ENCODE measurements around the gene GPR12. TPM values are rescaled to one million over a fixed set of nuclear protein-coding genes. Genes with fewer than 3 reads are reported as not detected.

GPR12 gene
- total RNA-seq, 1 donor from 2014 or later: 0.14 TPM

DNA sequence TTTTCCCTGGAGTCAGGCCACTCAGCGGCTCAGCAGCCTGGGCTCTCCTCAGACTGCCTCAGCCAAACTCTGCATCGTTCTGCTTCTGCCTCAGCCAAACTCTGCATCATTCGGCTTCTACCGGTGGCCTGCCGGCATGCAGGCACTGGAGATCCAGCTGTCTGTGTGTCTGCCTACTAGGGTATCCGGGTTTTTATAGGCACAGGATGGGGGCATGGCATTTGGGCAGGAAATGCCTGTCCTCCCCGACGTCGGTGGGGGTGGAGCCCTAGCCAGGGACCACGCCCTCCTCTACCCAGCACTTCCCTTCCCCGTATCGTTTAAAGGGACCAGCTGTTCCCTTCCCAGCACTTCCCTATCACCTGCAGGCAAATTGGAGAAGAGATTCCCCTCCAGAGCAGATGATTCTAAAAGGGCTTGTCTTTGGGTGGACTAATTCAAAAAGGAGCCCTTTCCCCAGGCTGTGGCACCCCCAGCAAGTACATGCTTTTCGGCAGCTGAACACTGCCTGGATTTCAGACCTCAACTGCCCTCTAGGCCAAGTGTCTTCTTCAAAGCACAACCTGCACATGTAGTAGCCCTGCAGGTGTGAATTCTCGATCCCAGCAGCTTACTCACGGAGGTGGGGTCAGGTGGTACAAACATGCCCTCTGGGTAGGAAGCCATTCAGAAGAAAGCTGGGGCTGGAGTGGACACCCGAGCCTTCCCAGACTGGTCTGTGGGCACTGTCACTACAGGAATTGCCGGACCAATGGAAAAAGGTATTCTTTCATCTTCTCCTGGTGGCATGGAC is 25.4 kb upstream of the GPR12 start:
- no peak for TF ChIP-seq CTCF (conservative IDR thresholded peaks at IDR 0.05)
- peaks cover 5% of the 10 kb centered on the region for H3K9me3 Mint-ChIP-seq
- H3K4me3 Mint-ChIP-seq: no peak overlapping the region
- H3K27ac Mint-ChIP-seq: no peak overlapping the region
- DNase-seq (ENCODE audit: extremely low spot score, unreplicated experiment): no peak
- no peaks in the 10 kb centered on the region for H3K36me3 Mint-ChIP-seq
- peaks cover 71% of the 10 kb centered on the region for H3K27me3 Mint-ChIP-seq
- H3K4me1 Mint-ChIP-seq (ENCODE audit: unreplicated experiment): no peaks in the 10 kb centered on the region

DNA sequence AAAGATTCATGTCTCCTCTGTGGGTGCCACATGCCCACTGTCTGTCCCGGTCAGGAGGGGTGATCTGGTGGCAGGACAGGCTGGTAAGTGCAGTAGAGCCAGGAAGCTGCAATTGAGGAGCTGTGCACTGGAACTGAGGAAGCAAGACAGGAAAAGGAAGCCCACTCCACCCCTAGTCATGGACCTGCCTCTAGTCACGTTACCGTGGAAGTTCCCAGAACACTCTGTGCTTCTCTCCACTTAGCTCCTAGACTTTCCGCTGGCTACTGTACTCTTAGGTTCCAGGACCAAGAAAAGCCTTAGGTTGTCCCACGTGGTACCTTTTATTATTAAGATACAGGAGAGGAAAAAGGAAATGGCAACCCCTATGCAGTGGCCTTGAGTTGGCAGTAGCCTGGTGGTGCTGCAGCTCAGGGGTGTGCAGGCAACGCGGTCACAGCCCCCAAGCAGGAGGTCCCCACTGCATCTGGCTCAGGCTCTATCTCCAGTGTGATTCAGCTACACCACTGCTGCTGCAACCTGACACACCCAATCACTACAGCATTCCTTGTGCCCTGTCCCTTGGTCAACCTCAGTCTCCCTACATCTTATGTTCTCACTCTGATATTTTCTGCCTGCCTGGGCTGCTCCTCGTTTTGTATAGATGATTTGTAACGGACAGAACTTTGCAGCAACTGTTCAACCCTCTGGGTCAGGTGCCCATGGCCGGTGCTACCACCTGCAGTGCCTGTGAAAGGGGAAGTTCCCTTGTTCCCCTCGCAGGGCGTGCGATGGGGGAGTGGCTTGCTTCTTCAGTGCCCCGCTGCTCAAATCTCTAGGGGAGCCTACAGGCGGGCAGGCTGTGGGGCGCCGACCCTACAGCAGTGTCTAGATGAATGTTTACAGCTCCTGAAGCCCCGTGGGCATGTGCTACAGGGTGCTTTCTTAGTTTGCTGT is 24.4 kb upstream of the GPR12 start:
- no peak for TF ChIP-seq CTCF (conservative IDR thresholded peaks at IDR 0.05)
- no peaks in the 10 kb centered on the region for H3K4me1 Mint-ChIP-seq (ENCODE audit: unreplicated experiment)
- DNase-seq (ENCODE audit: extremely low spot score, unreplicated experiment): no peak
- H3K9me3 Mint-ChIP-seq: peaks cover 5% of the 10 kb centered on the region
- no peak overlapping the region for H3K27ac Mint-ChIP-seq
- H3K27me3 Mint-ChIP-seq: peaks cover 74% of the 10 kb centered on the region
- no peaks in the 10 kb centered on the region for H3K36me3 Mint-ChIP-seq
- H3K4me3 Mint-ChIP-seq: no peak overlapping the region

DNA sequence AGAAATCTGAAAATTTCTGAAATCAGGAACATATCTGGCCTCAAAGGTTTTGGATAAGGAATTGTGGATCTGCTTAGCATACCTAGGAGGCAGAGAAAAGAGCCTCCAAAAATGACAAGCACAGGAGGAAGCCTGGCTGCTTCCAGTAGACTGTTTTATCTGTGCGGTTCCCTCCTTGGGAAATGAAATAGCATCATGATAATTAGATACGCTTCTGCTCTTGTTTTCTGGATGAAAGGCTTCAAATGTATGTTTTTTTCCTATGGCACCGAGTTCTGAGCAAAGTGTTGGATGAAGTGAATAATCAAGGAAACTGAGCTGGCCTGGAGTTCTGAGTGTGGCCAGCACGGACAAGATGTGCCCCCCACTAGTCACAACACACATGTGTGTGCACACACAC is 19.8 kb upstream of the GPR12 start:
- Mint-ChIP-seq H3K27me3 (peaks cover 47% of the 10 kb centered on the region), H3K36me3 (no peaks in the 10 kb centered on the region), H3K9me3 (peaks cover 5% of the 10 kb centered on the region), H3K27ac (no peak overlapping the region), H3K4me1 (ENCODE audit: unreplicated experiment) (no peaks in the 10 kb centered on the region), H3K4me3 (no peak overlapping the region)
- DNase-seq (ENCODE audit: extremely low spot score, unreplicated experiment): no peak
- TF ChIP-seq CTCF (conservative IDR thresholded peaks at IDR 0.05): no peak

DNA sequence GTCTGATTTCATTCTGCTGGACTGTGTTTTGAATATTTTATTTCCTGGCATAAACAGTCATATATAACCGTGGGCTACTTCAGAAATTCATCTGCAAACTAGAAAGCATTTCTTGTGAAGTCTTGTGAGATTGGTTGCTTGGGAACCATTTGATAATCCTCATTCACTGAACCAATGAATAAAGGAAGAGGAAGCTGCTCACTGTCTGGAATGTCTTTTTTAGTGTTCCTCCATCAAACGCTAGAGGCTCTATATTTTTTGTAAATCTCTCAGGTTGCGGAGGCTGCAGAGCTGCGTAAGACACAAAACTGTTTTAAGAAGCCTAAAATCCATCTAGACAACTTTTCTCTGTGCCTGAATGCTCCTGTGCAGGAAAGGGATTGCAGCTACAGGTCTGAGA is 18.7 kb upstream of the GPR12 start:
- H3K4me3 Mint-ChIP-seq: no peak overlapping the region
- H3K4me1 Mint-ChIP-seq (ENCODE audit: unreplicated experiment): no peaks in the 10 kb centered on the region
- no peak overlapping the region for H3K27ac Mint-ChIP-seq
- peaks cover 5% of the 10 kb centered on the region for H3K9me3 Mint-ChIP-seq
- no peaks in the 10 kb centered on the region for H3K36me3 Mint-ChIP-seq
- peaks cover 37% of the 10 kb centered on the region for H3K27me3 Mint-ChIP-seq
- no peak for TF ChIP-seq CTCF (conservative IDR thresholded peaks at IDR 0.05)
- DNase-seq (ENCODE audit: extremely low spot score, unreplicated experiment): no peak

DNA sequence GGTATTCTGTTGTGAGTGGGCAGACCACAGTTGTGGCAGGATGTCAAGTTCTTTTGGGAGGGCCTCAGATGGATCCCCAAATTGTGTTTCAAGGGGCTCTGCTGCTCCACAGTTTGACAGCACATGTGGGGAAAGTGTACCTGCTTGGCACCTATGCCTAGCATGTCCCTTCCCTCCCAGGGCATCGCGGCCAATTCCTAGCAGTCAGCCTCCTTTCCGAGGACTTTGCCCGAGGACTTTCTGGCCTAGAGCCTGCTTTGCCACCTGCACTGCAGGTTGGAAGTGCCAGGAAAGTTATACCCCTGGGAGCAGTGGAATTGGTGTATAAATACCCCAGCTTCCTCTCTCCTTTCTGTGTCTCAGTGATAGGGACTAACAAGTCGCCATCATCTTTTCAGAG is 11.9 kb upstream of the GPR12 start:
- TF ChIP-seq CTCF (conservative IDR thresholded peaks at IDR 0.05): no peak
- Mint-ChIP-seq H3K4me1 (ENCODE audit: unreplicated experiment) (no peaks in the 10 kb centered on the region), H3K9me3 (no peaks in the 10 kb centered on the region), H3K27ac (no peak overlapping the region), H3K27me3 (peaks cover 35% of the 10 kb centered on the region), H3K36me3 (no peaks in the 10 kb centered on the region), H3K4me3 (no peak overlapping the region)
- no peak for DNase-seq (ENCODE audit: extremely low spot score, unreplicated experiment)

All from type B pancreatic cell (in vitro differentiated cells).